Adrenal gland (tissue), 12 donors: ENCODE measurements around the gene CXCL12. TPM values are rescaled to one million over a fixed set of nuclear protein-coding genes. Genes with fewer than 3 reads are reported as not detected.
A peak's percentile ranks its signal among the peaks of the same experiment; 100 is the strongest.

Experiments used
- DNase-seq, 7 donors: peaks; one replicate each; pipeline ENCODE4 v3.0.0-alpha.2; 2019 to 2020
- H3K27ac ChIP-seq, 5 donors: fragments of 200-600 bp; sonication (generic) in 4 of 5; 1 replicate in 3 of 5; 2 replicates in 2 of 5; pipeline versions ENCODE4 v1.5.1 to v1.8.0; 2016 to 2020; ENCODE audit warnings: mild to moderate bottlenecking in 1 of 5
- H3K27me3 ChIP-seq: fragments of 200-600 bp; 2 replicates; pipeline ENCODE4 v1.8.0; 2021
- H3K36me3 ChIP-seq, 2 donors: fragments of 200-600 bp; replicated peaks in 1 of 2; 1 replicate in 1 of 2; 2 replicates in 1 of 2; pipeline versions ENCODE4 v1.5.1 to v1.8.0; 2018 to 2022
- H3K4me1 ChIP-seq, 2 donors: fragments of 200-600 bp; replicated peaks in 1 of 2; 1 replicate in 1 of 2; 2 replicates in 1 of 2; pipeline versions ENCODE4 v1.5.1 to v1.8.0; 2018 to 2021
- H3K4me3 ChIP-seq, 4 donors: fragments of 200-600 bp; sonication (generic) in 3 of 4; one replicate each; pipeline ENCODE4 v1.5.1; 2016 to 2018
- H3K9me3 ChIP-seq, 3 donors: fragments of 200-600 bp; sonication (generic) in 1 of 3; replicated peaks in 1 of 3; 1 replicate in 2 of 3; 2 replicates in 1 of 3; pipeline versions ENCODE4 v1.5.1 to v1.8.0; 2016 to 2021
- POLR2A ChIP-seq, 2 donors: fragments of 450-650 bp; IDR thresholded peaks; one replicate each; pipeline ENCODE4 v1.6.1; 2017; ENCODE audit warnings: antibody characterized with exemption in 2 of 2, mild to moderate bottlenecking in 2 of 2, moderate library complexity in 1 of 2
- WGBS, 4 donors: extraction: QIAGEN DNeasy Blood & Tissue Kit in 2 of 4; methylation state at CpG; one replicate each; pipeline versions ENCODE4 v1.1.5 to v1.1.7; 2013 to 2017; 5-methylcytosine and 5-hydroxymethylcytosine counted together
- intact Hi-C, 2 donors: fragments of 100-400 bp; cut with DNase I; formaldehyde crosslinking; loops; one replicate each; pipeline versions ENCODE4 v1.14.1 to v1.15.0; 2022 to 2023
- polyA plus RNA-seq, 3 donors: library from polyadenylated mRNA; stranded (reverse); fragments of 200-250 nt in 2 of 3; fragments of 350-450 nt in 1 of 3; fragmentation: Illumina TruSeq in 1 of 3; extraction: RNeasy Lipid Tissue Mini Kit (QIAGEN cat#74804) in 1 of 3; gene quantifications; one replicate each; pipeline ENCODE4 v1.2.3, GENCODE V29; 2013 to 2014
- total RNA-seq, 9 donors: library from RNA; depleted of rRNA in 4 of 9; stranded (reverse); fragments of >200 nt in 4 of 9; fragments of 120-200 nt in 1 of 9; fragmentation: NEBNext Ultra II Directional in 1 of 9; extraction: Animal tissue kit (Norgen Biotek cat#: 25700) in 1 of 9; gene quantifications; one replicate each; pipeline versions ENCODE4 v1.1.0 to v1.2.4, GENCODE V29; 2013 to 2023
- TF ChIP-seq, protein P1 (sequence below), 6 experiments: fragments of 450-650 bp in 4 of 6; fragments of 200-600 bp in 2 of 6; sonication (generic) in 1 of 6; IDR thresholded peaks; 1 replicate in 5 of 6; 2 replicates in 1 of 6; pipeline versions ENCODE4 v1.5.1 to v1.8.0; 2016 to 2021; ENCODE audit warnings: antibody characterized with exemption in 6 of 6, mild to moderate bottlenecking in 2 of 6, moderate library complexity in 1 of 6
- donor health status: healthy with polysubstance abuse.
- donor health status: Bipolar disorder and iron deficiency.
- donor health status: DM: yes; HTN: yes; CAD: no.
- donor health status: DM: no; HTN: no; CAD: no.
- donor health status: DM: no; HTN: no; CAD: no.
- donor health status: DM: yes; HTN: yes; CAD: no.

The CXCL12 gene
- total and polyA plus RNA-seq, 12 donors: 17.5 to 193 (median 66.1) TPM

DNA sequence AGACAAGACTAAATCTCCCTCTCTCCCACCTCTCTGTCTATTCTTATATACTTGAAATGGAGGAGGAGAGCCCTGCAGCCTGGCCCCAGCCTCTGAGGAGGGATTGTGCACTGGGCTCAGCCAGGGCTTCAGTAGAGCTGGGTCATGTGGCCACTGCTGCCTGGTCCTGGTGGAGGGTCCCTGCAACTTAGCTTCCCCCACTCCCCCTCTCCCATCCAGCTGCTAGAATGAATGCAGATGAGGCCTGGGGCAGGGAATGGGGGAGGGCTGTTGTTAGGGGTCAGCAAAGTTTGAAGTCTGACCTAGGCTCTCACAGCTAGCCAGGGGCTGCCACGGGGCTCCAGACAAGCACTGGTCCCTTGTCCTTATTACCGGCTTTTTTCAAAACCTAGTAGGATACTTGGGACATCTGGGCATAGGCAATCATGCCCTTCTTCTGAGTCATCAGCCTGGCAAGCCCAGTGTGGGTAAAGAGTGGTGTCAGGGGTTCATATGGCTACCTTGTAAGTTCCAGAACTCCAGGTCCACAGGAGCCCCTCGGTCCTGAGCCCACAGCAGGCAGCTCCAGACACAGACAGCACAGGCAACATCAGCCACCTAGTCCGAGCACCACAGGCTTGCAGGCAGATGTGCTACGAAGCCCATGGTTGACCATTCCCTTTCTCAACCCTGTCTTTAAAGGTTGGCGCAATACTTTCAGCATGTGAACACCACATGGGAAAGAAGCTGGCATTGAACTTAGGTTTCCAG, 12.8 kb upstream of the CXCL12 start:
- intact Hi-C loops: no loop called here
- DNase-seq: peak in 2 of 7 donors; percentile 8 to 24
- TF ChIP-seq, protein P1, sequence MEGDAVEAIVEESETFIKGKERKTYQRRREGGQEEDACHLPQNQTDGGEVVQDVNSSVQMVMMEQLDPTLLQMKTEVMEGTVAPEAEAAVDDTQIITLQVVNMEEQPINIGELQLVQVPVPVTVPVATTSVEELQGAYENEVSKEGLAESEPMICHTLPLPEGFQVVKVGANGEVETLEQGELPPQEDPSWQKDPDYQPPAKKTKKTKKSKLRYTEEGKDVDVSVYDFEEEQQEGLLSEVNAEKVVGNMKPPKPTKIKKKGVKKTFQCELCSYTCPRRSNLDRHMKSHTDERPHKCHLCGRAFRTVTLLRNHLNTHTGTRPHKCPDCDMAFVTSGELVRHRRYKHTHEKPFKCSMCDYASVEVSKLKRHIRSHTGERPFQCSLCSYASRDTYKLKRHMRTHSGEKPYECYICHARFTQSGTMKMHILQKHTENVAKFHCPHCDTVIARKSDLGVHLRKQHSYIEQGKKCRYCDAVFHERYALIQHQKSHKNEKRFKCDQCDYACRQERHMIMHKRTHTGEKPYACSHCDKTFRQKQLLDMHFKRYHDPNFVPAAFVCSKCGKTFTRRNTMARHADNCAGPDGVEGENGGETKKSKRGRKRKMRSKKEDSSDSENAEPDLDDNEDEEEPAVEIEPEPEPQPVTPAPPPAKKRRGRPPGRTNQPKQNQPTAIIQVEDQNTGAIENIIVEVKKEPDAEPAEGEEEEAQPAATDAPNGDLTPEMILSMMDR (IDR thresholded peaks at IDR 0.05): no peak
- no peak for TF ChIP-seq POLR2A (IDR thresholded peaks at IDR 0.05)

DNA sequence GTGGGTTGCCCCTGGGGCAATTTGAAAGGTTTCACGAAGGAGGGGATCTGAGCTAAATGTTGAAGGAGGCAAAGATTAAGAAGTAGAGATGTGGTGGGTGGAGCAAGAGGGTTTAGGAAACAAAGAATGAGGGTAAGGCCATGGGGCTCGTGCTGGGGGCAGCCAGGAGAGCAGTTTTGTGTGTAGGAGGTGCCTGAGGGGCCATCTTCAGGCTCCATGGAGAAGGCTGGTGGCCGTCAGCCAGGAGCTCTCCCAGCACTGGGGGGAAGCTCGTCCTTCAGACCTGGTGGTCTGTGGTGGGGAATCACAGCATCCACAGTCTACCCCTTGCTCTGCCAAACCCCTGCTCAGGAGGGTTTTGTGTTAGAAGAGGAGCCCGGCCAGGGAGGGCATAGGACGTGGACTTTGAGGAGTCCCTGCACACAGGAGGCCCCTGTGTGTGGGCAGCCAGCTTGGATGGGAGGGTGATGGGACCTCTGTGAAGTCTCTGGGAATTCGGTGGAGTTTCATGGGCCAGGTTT, 11.8 kb upstream of the CXCL12 start:
- no peak for TF ChIP-seq POLR2A (IDR thresholded peaks at IDR 0.05)
- TF ChIP-seq, protein P1 (IDR thresholded peaks at IDR 0.05): no peak
- no peak overlapping the region for H3K27ac ChIP-seq
- no peaks in the 10 kb centered on the region for H3K36me3 ChIP-seq
- WGBS, 4 donors: 78 to 86% (median 82%) methylated on average over 6 to 7 of the region's 7 CpGs
- H3K9me3 ChIP-seq: no peaks in the 10 kb centered on the region
- intact Hi-C loops: no loop called here
- no peak overlapping the region for H3K4me3 ChIP-seq
- H3K27me3 ChIP-seq: no peaks in the 10 kb centered on the region
- peak in 2 of 7 donors; percentile 8 to 36 for DNase-seq
- no peaks in the 10 kb centered on the region for H3K4me1 ChIP-seq

More for the DNA sequence above, 12.8 kb upstream of the CXCL12 start:
- no peak overlapping the region for H3K27ac ChIP-seq
- H3K9me3 ChIP-seq: no peaks in the 10 kb centered on the region
- H3K4me3 ChIP-seq: no peak overlapping the region
- WGBS, 4 donors: 75 to 92% (median 87%) methylated on average over 5 to 6 of the region's 6 CpGs
- H3K4me1 ChIP-seq: no peaks in the 10 kb centered on the region
- no peaks in the 10 kb centered on the region for H3K27me3 ChIP-seq
- no peaks in the 10 kb centered on the region for H3K36me3 ChIP-seq

GRCh38 chr10:44395902-44396670, 11.2 kb upstream of the CXCL12 start:
- peak in 2 of 7 donors; percentile 8 to 24 for DNase-seq
- intact Hi-C loops: no loop called here
- H3K36me3 ChIP-seq: no peaks in the 10 kb centered on the region
- no peaks in the 10 kb centered on the region for H3K27me3 ChIP-seq
- H3K4me3 ChIP-seq: no peak overlapping the region
- H3K27ac ChIP-seq: no peak overlapping the region
- H3K4me1 ChIP-seq: no peaks in the 10 kb centered on the region
- TF ChIP-seq POLR2A (IDR thresholded peaks at IDR 0.05): no peak
- TF ChIP-seq, protein P1 (IDR thresholded peaks at IDR 0.05): no peak
- WGBS, 4 donors: 80 to 92% (median 85%) methylated on average over 9 to 11 of the region's 11 CpGs
- H3K9me3 ChIP-seq: no peaks in the 10 kb centered on the region

DNA sequence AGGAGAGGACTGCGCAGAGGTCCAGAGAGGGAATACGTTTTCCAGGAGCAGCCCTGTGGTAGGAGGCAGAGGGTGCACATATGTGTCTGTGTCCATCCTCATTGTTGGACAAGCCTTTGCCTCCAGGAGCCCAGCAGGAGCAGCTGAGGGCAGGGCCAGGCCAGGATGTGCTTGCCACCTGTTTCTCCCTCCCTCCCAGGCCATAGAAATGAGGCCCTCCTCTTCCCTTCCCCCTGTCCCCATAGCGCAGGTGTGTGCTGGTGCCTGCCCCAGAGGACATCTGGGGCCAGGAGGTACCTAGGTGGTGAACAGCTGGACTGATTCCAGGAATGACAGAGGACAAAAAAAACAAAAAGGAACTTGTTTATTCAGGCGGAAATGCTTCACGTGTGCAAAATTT, 10.5 kb upstream of the CXCL12 start:
- Histone ChIP-seq H3K27ac (no peak overlapping the region), H3K9me3 (no peaks in the 10 kb centered on the region), H3K4me3 (no peak overlapping the region), H3K36me3 (no peaks in the 10 kb centered on the region), H3K4me1 (no peaks in the 10 kb centered on the region), H3K27me3 (no peaks in the 10 kb centered on the region)
- TF ChIP-seq, protein P1 (IDR thresholded peaks at IDR 0.05): no peak
- no peak for TF ChIP-seq POLR2A (IDR thresholded peaks at IDR 0.05)
- 63 to 85% (median 71%) methylated on average over 4 to 5 of the region's 5 CpGs for WGBS, 4 donors
- DNase-seq: peak in 2 of 7 donors; percentile 5 to 9
- intact Hi-C loops: no loop called here
